ENCODE data around the gene PLXNB3.

- no peak for TF ChIP-seq CTCF (conservative IDR thresholded peaks at IDR 0.05; ENCODE audit: low read length)
- TF ChIP-seq EZH2phosphoT487 (IDR thresholded peaks at IDR 0.05; ENCODE audit: borderline replicate concordance, low read depth, low read length): no peak
These were observed 3.0 kb downstream of the PLXNB3 start for GRCh38 chrX:153766871-153767673.

All from OCI-LY7 (cell line).